ENCODE results near the gene SLC5A2. TPM values are rescaled to one million over a fixed set of nuclear protein-coding genes. Genes with fewer than 3 reads are reported as not detected.
"Not testable (repeated sequence)": the region's sequence is repeated elsewhere in the genome, so short reads cannot be mapped to it uniquely, and the experiment has no call there.

Gene SLC5A2
- total RNA-seq, 2 experiments from 2014 or later, result not detected

GRCh38 chr16:31436221-31437045 is 46.5 kb upstream of the SLC5A2 start:
- no peak for DNase-seq (ENCODE audit: low spot score)
- H3K4me2 ChIP-seq (ENCODE audit: low read length), result no peak overlapping the region
- H3K79me2 ChIP-seq (ENCODE audit: insufficient read depth, low read depth, low read length), result no peaks in the 10 kb centered on the region
- ChIA-PET CTCF (ENCODE audit: unreplicated experiment) (no interaction called here), POLR2A (no interaction called here)
- H3K9me2 ChIP-seq (ENCODE audit: insufficient read depth, low read length), result no peaks in the 10 kb centered on the region
- intact Hi-C loops (cut with micrococcal nuclease; ENCODE audit: unreplicated experiment), result no loop called here
- H2AFZ ChIP-seq (ENCODE audit: low read length), result no peak overlapping the region
- H3K4me1 ChIP-seq (ENCODE audit: insufficient read depth, low read length, poor library complexity, severe bottlenecking), result peaks cover 23% of the 10 kb centered on the region
- H3K36me3 ChIP-seq (ENCODE audit: insufficient read depth, low read length), result no peaks in the 10 kb centered on the region
- H3K27ac ChIP-seq (ENCODE audit: low read depth, low read length, poor library complexity, severe bottlenecking), result no peak overlapping the region
- TF ChIP-seq CTCF (conservative IDR thresholded peaks at IDR 0.05; ENCODE audit: low read length), result no peak
- TF ChIP-seq EZH2phosphoT487 (IDR thresholded peaks at IDR 0.05; ENCODE audit: borderline replicate concordance, low read depth, low read length), result no peak
- H4K20me1 ChIP-seq (ENCODE audit: insufficient read depth, low read length), result no peaks in the 10 kb centered on the region
- H3K4me3 ChIP-seq (ENCODE audit: low read depth, low read length, poor library complexity, severe bottlenecking), result no peak overlapping the region
- no TSS peak for BruUV-seq (replicated peaks)
- no peaks in the 10 kb centered on the region for H3K9me3 ChIP-seq (ENCODE audit: low read length)

- Histone ChIP-seq H3K36me3 (ENCODE audit: insufficient read depth, low read length) (no peaks in the 10 kb centered on the region), H3K9me2 (ENCODE audit: insufficient read depth, low read length) (no peaks in the 10 kb centered on the region), H3K4me3 (ENCODE audit: low read depth, low read length, poor library complexity, severe bottlenecking) (no peak overlapping the region), H4K20me1 (ENCODE audit: insufficient read depth, low read length) (no peaks in the 10 kb centered on the region), H3K79me2 (ENCODE audit: insufficient read depth, low read depth, low read length) (no peaks in the 10 kb centered on the region), H3K4me1 (ENCODE audit: insufficient read depth, low read length, poor library complexity, severe bottlenecking) (peaks cover 23% of the 10 kb centered on the region), H3K4me2 (ENCODE audit: low read length) (0 out of 2 replicates have a peak overlapping the region, but pooled peaks have one; percentile 62), H3K9me3 (ENCODE audit: low read length) (no peaks in the 10 kb centered on the region), H2AFZ (ENCODE audit: low read length) (peak overlapping the region; percentile 58; the same call in 1 of the 2 replicates), H3K27ac (ENCODE audit: low read depth, low read length, poor library complexity, severe bottlenecking) (no peak overlapping the region)
- ChIA-PET CTCF (ENCODE audit: unreplicated experiment) (no interaction called here), POLR2A (no interaction called here)
- BruUV-seq (replicated peaks), result no TSS peak
- no peak for DNase-seq (ENCODE audit: low spot score)
- intact Hi-C loops (cut with micrococcal nuclease; ENCODE audit: unreplicated experiment), result no loop called here
- TF ChIP-seq EZH2phosphoT487 (IDR thresholded peaks at IDR 0.05; ENCODE audit: borderline replicate concordance, low read depth, low read length), result no peak
- TF ChIP-seq CTCF (conservative IDR thresholded peaks at IDR 0.05; ENCODE audit: low read length), result no peak
Measured at GRCh38 chr16:31438414-31438813, 44.5 kb upstream of the SLC5A2 start.

GRCh38 chr16:31439023-31439422 is 43.9 kb upstream of the SLC5A2 start:
- H3K79me2 ChIP-seq (ENCODE audit: insufficient read depth, low read depth, low read length); CTCF ChIA-PET (ENCODE audit: unreplicated experiment); BruUV-seq (replicated peaks); H3K9me3 ChIP-seq (ENCODE audit: low read length); H3K36me3 ChIP-seq (ENCODE audit: insufficient read depth, low read length); POLR2A ChIA-PET; H3K27ac ChIP-seq (ENCODE audit: low read depth, low read length, poor library complexity, severe bottlenecking); intact Hi-C loops (cut with micrococcal nuclease; ENCODE audit: unreplicated experiment); H3K9me2 ChIP-seq (ENCODE audit: insufficient read depth, low read length); H4K20me1 ChIP-seq (ENCODE audit: insufficient read depth, low read length): not testable (repeated sequence)
- H3K4me2 ChIP-seq (ENCODE audit: low read length), result peak overlapping the region; percentile 62
- H2AFZ ChIP-seq (ENCODE audit: low read length), result peak overlapping the region; percentile 58
- H3K4me1 ChIP-seq (ENCODE audit: insufficient read depth, low read length, poor library complexity, severe bottlenecking), result peaks cover 23% of the 10 kb centered on the region
- H3K4me3 ChIP-seq (ENCODE audit: low read depth, low read length, poor library complexity, severe bottlenecking), result peak overlapping the region; percentile 9
- peak; percentile 37 for DNase-seq (ENCODE audit: low spot score)

Measured in OCI-LY7 (cell line).